Coronary artery (tissue), 2 donors: ENCODE results near the gene STYK1.

Experiments used
- DNase-seq: peaks from one replicate; pipeline ENCODE4 v3.0.0-alpha.2; 2017; ENCODE audit warnings: low spot score
- H3K27ac ChIP-seq, 2 donors: fragments of 200-600 bp; sonication (generic); one replicate each; pipeline ENCODE4 v1.5.1; 2016 to 2019
- H3K4me3 ChIP-seq: fragments of 200-600 bp; sonication (generic); 2 replicates; pipeline ENCODE4 v1.5.1; 2016; ENCODE audit warnings: mild to moderate bottlenecking, moderate library complexity
- TF ChIP-seq, protein P1 (sequence below): fragments of 200-600 bp; sonication (generic); IDR thresholded peaks from one replicate; pipeline ENCODE4 v1.5.1; 2019; ENCODE audit warnings: antibody characterized with exemption

The STYK1 gene

DNA sequence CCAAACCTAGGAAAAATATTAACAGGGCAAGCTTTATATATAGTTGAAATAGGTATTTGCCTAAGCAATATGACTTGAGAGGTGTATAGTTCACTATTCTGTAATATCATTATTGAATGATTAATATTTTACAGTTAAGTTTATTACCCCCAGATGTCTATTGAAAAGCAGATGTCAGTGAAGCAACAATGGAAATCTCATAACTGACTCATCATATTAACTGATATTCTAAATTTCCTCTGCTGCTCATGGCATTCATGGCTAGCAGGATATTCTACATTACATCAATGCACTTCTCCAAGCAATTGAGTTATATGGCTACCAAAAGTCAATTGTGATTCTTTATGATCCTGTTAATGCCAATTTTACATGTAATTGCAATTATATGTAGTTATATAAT is 50.7 kb downstream of the STYK1 start:
- H3K4me3 ChIP-seq = no peak overlapping the region
- no peak overlapping the region for H3K27ac ChIP-seq
- TF ChIP-seq, protein P1, sequence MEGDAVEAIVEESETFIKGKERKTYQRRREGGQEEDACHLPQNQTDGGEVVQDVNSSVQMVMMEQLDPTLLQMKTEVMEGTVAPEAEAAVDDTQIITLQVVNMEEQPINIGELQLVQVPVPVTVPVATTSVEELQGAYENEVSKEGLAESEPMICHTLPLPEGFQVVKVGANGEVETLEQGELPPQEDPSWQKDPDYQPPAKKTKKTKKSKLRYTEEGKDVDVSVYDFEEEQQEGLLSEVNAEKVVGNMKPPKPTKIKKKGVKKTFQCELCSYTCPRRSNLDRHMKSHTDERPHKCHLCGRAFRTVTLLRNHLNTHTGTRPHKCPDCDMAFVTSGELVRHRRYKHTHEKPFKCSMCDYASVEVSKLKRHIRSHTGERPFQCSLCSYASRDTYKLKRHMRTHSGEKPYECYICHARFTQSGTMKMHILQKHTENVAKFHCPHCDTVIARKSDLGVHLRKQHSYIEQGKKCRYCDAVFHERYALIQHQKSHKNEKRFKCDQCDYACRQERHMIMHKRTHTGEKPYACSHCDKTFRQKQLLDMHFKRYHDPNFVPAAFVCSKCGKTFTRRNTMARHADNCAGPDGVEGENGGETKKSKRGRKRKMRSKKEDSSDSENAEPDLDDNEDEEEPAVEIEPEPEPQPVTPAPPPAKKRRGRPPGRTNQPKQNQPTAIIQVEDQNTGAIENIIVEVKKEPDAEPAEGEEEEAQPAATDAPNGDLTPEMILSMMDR = no peak
- no peak for DNase-seq

DNA sequence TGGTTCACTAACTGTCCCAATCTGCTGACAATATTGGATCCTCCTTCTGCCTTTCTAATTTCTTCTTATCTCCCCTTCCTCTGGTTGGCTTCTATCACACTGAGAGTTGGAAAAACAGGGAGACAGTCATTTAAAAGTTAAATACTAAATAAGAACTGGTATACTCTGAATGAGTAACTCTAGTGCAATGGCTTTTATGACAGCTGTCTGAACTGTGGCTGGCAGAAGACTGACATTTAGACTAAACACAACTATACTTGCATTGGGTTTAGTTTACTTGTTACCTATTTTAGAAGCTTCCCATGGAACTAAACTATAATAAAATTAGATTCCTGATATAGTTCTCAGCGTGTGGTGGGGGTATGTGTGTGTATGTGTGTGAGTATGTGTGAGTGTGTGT is 52.6 kb downstream of the STYK1 start:
- TF ChIP-seq, protein P1 = no peak

DNA sequence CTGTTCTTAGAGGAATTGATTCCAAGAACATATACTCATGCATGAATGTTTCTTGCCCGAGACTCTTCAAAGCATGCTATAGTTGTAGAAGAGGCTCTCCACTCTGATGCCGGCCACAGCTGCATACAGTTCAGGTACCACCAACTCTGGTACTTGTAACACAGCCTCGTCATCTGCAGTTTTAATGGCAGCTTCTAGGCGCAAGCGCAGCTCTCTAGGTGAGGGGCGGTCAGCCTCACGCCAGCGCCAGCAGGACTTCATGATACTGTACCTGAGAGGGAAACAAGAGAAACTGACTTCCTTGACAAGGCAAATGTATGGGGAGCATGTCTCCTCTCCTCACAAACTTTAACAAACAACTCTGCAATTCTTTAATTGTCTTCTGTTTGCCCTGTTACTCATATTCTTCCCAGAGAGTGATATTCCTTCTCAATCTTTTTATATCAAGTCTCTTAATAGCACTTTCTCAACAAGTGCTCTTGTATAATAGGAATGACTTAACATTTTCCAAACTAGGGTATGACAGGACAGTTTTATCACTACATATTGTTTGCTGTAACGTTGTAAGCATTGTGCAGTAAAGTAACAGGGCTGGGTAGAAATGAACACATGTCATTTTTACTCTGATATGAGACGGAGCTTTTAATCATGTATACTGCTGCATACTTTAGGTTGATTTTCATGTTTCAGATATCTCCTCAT is 53.6 kb downstream of the STYK1 start:
- DNase-seq = no peak
- TF ChIP-seq, protein P1 = no peak
- Histone ChIP-seq H3K4me3 (no peak overlapping the region), H3K27ac (no peak overlapping the region)

More for the DNA sequence above, 52.6 kb downstream of the STYK1 start:
- no peak for DNase-seq
- H3K27ac ChIP-seq = no peak overlapping the region
- no peak overlapping the region for H3K4me3 ChIP-seq

DNA sequence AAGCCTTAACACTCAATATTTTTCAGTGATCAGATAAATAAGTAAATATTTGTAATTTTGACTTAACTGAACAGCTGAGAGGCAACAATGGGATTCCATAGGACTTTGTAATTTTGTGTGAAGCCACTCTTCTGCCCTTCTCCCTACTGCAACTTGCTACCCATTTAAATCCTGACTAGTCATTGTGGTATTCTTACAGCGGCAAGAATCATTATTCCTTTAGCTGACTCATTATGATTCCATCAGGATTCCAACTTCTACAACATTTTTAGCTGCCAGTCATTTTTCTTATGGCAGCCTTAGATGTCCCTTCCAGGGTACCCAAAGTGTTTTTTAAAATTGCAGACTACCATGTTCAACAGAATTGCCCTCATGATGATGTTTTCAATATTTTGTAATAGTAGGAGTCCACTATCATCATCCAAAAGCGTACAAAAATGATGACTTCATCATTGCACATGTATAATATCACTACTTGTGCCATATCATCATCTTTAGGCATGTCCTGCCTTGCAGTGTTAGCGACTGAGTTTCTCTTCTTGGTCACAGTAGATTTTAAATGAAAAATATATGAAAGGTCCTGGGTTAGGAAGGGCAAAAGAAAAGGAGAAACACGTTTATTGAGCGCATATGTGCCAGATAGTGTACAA is 55.4 kb downstream of the STYK1 start:
- no peak overlapping the region for H3K27ac ChIP-seq

DNA sequence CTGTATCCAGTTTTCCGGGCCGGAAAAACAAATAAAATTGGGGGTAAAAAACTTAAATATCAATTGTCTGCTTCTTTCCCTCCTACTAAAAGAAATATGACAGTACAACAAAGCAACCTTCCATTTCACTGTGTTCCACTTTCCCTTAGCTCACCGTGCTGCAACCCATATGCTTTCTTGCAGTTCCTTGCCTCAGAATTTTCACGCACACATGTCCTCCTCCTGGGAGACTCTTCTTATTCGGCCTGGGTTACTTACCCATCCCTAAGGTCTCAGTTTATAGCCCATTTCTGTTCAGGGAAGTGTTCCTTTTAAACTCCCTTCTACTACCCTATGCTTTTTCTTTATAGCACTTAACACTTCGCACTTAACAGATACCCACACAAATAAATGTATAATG is 56.0 kb downstream of the STYK1 start:
- TF ChIP-seq, protein P1 = no peak
- no peak overlapping the region for H3K4me3 ChIP-seq
- no peak overlapping the region for H3K27ac ChIP-seq
- no peak for DNase-seq

More for the DNA sequence above, 55.4 kb downstream of the STYK1 start:
- no peak overlapping the region for H3K4me3 ChIP-seq
- DNase-seq = no peak
- TF ChIP-seq, protein P1 = no peak

DNA sequence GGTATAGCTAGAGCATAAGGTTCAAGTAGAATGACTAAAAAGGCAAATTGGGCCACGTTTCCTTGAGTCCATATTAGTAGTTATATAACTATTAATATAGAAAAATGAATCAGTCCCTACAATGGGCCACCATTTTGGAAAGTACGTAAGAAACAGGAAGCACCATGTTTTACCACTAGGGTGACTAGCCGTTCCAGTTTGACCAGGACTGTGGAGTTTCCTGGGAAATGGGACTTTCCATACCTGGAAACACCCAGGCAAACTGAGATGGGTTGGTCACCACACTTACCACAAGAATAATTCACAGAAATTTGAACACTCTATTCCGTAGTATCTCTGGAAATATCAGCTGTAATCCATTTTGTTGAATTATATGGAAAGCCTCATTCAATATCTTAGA is 58.3 kb downstream of the STYK1 start:
- H3K4me3 ChIP-seq = no peak overlapping the region

More for the DNA sequence above, 58.3 kb downstream of the STYK1 start:
- DNase-seq = no peak
- H3K27ac ChIP-seq = no peak overlapping the region
- TF ChIP-seq, protein P1 = no peak
